H9 (cell line): Measurements from ENCODE around the gene LITAF. TPM values are rescaled to one million over a fixed set of nuclear protein-coding genes. Genes with fewer than 3 reads are reported as not detected.

ENCODE experiments used
- DNase-seq: peaks from one replicate; pipeline ENCODE4 v3.0.0-alpha.2; 2017
- H2AFZ ChIP-seq: one replicate; pipeline ENCODE4 v1.6.1; 2013; ENCODE audit warnings: mild to moderate bottlenecking, low read length, control low read depth, moderate library complexity
- H2AK5ac ChIP-seq: 2 replicates; pipeline ENCODE4 v1.6.1; 2013; ENCODE audit warnings: low read length, control low read depth, mixed read lengths; ENCODE audit not compliant: insufficient read length
- H2BK120ac ChIP-seq: one replicate; pipeline ENCODE4 v1.6.1; 2013; ENCODE audit warnings: low read depth, mild to moderate bottlenecking, low read length, control low read depth, inconsistent platforms; ENCODE audit not compliant: poor library complexity, severe bottlenecking
- H2BK12ac ChIP-seq: 2 replicates; pipeline ENCODE4 v1.6.1; 2013; ENCODE audit warnings: low read length, control low read depth, mixed read lengths, low read depth; ENCODE audit not compliant: insufficient read length
- H2BK15ac ChIP-seq: 2 replicates; pipeline ENCODE4 v1.6.1; 2013; ENCODE audit warnings: low read depth, low read length, control low read depth
- H2BK20ac ChIP-seq: one replicate; pipeline ENCODE4 v1.6.1; 2013; ENCODE audit warnings: low read depth, mild to moderate bottlenecking, low read length, control low read depth, inconsistent platforms; ENCODE audit not compliant: poor library complexity, severe bottlenecking
- H2BK5ac ChIP-seq: 2 replicates; pipeline ENCODE4 v1.6.1; 2013; ENCODE audit warnings: low read length, control low read depth, mixed read lengths; ENCODE audit not compliant: insufficient read length
- H3K14ac ChIP-seq: 2 replicates; pipeline ENCODE4 v1.6.1; 2013; ENCODE audit warnings: low read length, control low read depth; ENCODE audit not compliant: insufficient read depth
- H3K18ac ChIP-seq: 2 replicates; pipeline ENCODE4 v1.6.1; 2013; ENCODE audit warnings: low read depth, mild to moderate bottlenecking, mixed read lengths, low read length, control low read depth; ENCODE audit not compliant: insufficient read length
- H3K23ac ChIP-seq: 2 replicates; pipeline ENCODE4 v1.6.1; 2013; ENCODE audit warnings: low read length, control low read depth, mixed read lengths, low read depth; ENCODE audit not compliant: insufficient read length
- H3K23me2 ChIP-seq: 2 replicates; pipeline ENCODE4 v1.6.1; 2013; ENCODE audit warnings: low read depth, mild to moderate bottlenecking, mixed read lengths, low read length, control low read depth; ENCODE audit not compliant: insufficient read length, poor library complexity, severe bottlenecking
- H3K27ac ChIP-seq: 2 replicates; pipeline ENCODE4 v1.5.1; 2013; ENCODE audit warnings: low read length, control low read depth, mixed read lengths, low read depth; ENCODE audit not compliant: insufficient read length
- H3K27me3 ChIP-seq: 2 replicates; pipeline ENCODE4 v1.6.1; 2013; ENCODE audit warnings: low read length, control low read depth, inconsistent platforms; ENCODE audit not compliant: insufficient read depth
- H3K4ac ChIP-seq: 2 replicates; pipeline ENCODE4 v1.6.1; 2013; ENCODE audit warnings: low read depth, mild to moderate bottlenecking, control low read depth, inconsistent platforms, low read length, moderate library complexity
- H3K4me1 ChIP-seq: 2 replicates; pipeline ENCODE4 v1.6.1; 2013; ENCODE audit warnings: low read length, control low read depth, inconsistent platforms; ENCODE audit not compliant: insufficient read depth
- H3K4me2 ChIP-seq: 2 replicates; pipeline ENCODE4 v1.6.1; 2013; ENCODE audit warnings: low read length, control low read depth, mixed read lengths; ENCODE audit not compliant: insufficient read length, insufficient read depth
- H3K56ac ChIP-seq: 2 replicates; pipeline ENCODE4 v1.6.1; 2013; ENCODE audit warnings: low read depth, mild to moderate bottlenecking, mixed read lengths, low read length, control low read depth; ENCODE audit not compliant: insufficient read length
- H3K79me1 ChIP-seq: 2 replicates; pipeline ENCODE4 v1.6.1; 2013; ENCODE audit warnings: low read depth, mild to moderate bottlenecking, moderate library complexity, low read length, control low read depth, inconsistent platforms; ENCODE audit not compliant: insufficient read depth, poor library complexity, severe bottlenecking
- H3K79me2 ChIP-seq: 2 replicates; pipeline ENCODE4 v1.6.1; 2013; ENCODE audit warnings: low read length, control low read depth, inconsistent platforms; ENCODE audit not compliant: insufficient read depth
- H3K9ac ChIP-seq: 2 replicates; pipeline ENCODE4 v1.6.1; 2013; ENCODE audit warnings: low read length, control low read depth, mixed read lengths; ENCODE audit not compliant: insufficient read length; ENCODE audit errors: extremely low read depth
- H3K9me3 ChIP-seq: one replicate; pipeline ENCODE4 v1.6.1; 2013; ENCODE audit warnings: low read depth, low read length, inconsistent platforms; ENCODE audit not compliant: control insufficient read depth
- H3T11ph ChIP-seq: one replicate; pipeline ENCODE4 v1.6.1; 2013; ENCODE audit warnings: mild to moderate bottlenecking, low read length, control low read depth, inconsistent platforms
- H4K20me1 ChIP-seq: one replicate; pipeline ENCODE4 v1.6.1; 2013; ENCODE audit not compliant: control insufficient read depth, insufficient read length, insufficient read depth
- H4K5ac ChIP-seq: 2 replicates; pipeline ENCODE4 v1.6.1; 2013; ENCODE audit warnings: low read depth, mild to moderate bottlenecking, mixed read lengths, low read length, control low read depth; ENCODE audit not compliant: insufficient read length
- H4K8ac ChIP-seq: replicated peaks from 2 replicates; pipeline ENCODE4 v1.6.1; 2013; ENCODE audit warnings: low read length, control low read depth, mixed read lengths, low read depth; ENCODE audit not compliant: insufficient read length
- H4K91ac ChIP-seq: 2 replicates; pipeline ENCODE4 v1.6.1; 2013; ENCODE audit warnings: low read depth, mild to moderate bottlenecking, moderate library complexity, mixed read lengths, low read length, control low read depth; ENCODE audit not compliant: insufficient read length
- H3K27ac Mint-ChIP-seq, 3 experiments: 2 replicates in 2 of 3; 3 replicates in 1 of 3; pipeline ENCODE4 v1.8.0; 2020 to 2021; ENCODE audit warnings: mixed read lengths in 3 of 3, mild to moderate bottlenecking in 1 of 3, moderate library complexity in 1 of 3
- H3K27me3 Mint-ChIP-seq: 2 replicates; pipeline ENCODE4 v1.8.0; 2021; ENCODE audit warnings: low read depth, mild to moderate bottlenecking, moderate library complexity, mixed read lengths
- H3K36me3 Mint-ChIP-seq, 3 experiments: 2 replicates in 2 of 3; 3 replicates in 1 of 3; pipeline ENCODE4 v1.8.0; 2020 to 2021; ENCODE audit warnings: low read depth in 3 of 3, mixed read lengths in 3 of 3; ENCODE audit not compliant: insufficient read depth in 1 of 3
- H3K4me1 Mint-ChIP-seq, 2 experiments: 2 replicates each; pipeline ENCODE4 v1.8.0; 2020; ENCODE audit warnings: mixed read lengths in 2 of 2
- H3K4me3 Mint-ChIP-seq, 2 experiments: 2 replicates in 1 of 2; 3 replicates in 1 of 2; pipeline ENCODE4 v1.8.0; 2020 to 2021; ENCODE audit warnings: mild to moderate bottlenecking in 2 of 2, mixed read lengths in 2 of 2, moderate library complexity in 1 of 2
- H3K9me3 Mint-ChIP-seq, 2 experiments: 2 replicates in 1 of 2; 3 replicates in 1 of 2; pipeline ENCODE4 v1.8.0; 2020; ENCODE audit warnings: mild to moderate bottlenecking in 2 of 2, mixed read lengths in 2 of 2, moderate library complexity in 1 of 2
- CTCF ChIP-seq: fragments of 200-600 bp; sonication (generic); conservative IDR thresholded peaks from 3 replicates; pipeline ENCODE4 v1.8.0; 2021; ENCODE audit warnings: antibody characterized with exemption, mild to moderate bottlenecking
- WGBS: extraction: QIAGEN DNeasy Blood & Tissue Kit; methylation state at CpG from one replicate; pipeline ENCODE4 v1.1.7; 2013; ENCODE audit warnings: missing lambda C conversion rate, low lambda C conversion rate, mixed read lengths; ENCODE audit not compliant: insufficient read length; ENCODE audit errors: extremely low coverage; 5-methylcytosine and 5-hydroxymethylcytosine counted together
- total RNA-seq: library from RNA; stranded (reverse); gene quantifications from 2 replicates; pipeline ENCODE4 v1.2.1, GENCODE V29; 2021

LITAF gene
- total RNA-seq, 1 experiment from 2014 or later, result 249 TPM

GRCh38 chr16:11601425-11601824, 14.7 kb upstream of the LITAF start:
- no peak overlapping the region for H2BK20ac ChIP-seq
- no peak overlapping the region for H2BK120ac ChIP-seq
- no peak overlapping the region for H3K4me2 ChIP-seq
- no peak overlapping the region for H3K9ac ChIP-seq
- WGBS, result no CpG with 5 or more reads among the region's 8 CpGs
- H3T11ph ChIP-seq, result no peak overlapping the region
- no peaks in the 10 kb centered on the region for H3K79me2 ChIP-seq
- Mint-ChIP-seq H3K4me3 (0 out of 5 replicates have a peak overlapping the region, but pooled peaks of 1 of the 2 experiments have one; percentile 31), H3K36me3 (no peaks in the 10 kb centered on the region), H3K4me1 (peaks cover 33 to 52% of the 10 kb centered on the region in 2 experiments), H3K27ac (peak overlapping the region in 1 of 3 experiments; percentile 20; a peak in 1 of 7 replicates), H3K27me3 (no peaks in the 10 kb centered on the region; the same call in 1 of the 2 replicates), H3K9me3 (no peaks in the 10 kb centered on the region; a peak in 2 of 5 replicates)
- H3K79me1 ChIP-seq, result no peaks in the 10 kb centered on the region
- no peak for DNase-seq
- H3K18ac ChIP-seq, result no peak overlapping the region
- H3K56ac ChIP-seq, result no peak overlapping the region
- H2AFZ ChIP-seq, result no peak overlapping the region
- H4K20me1 ChIP-seq, result no peaks in the 10 kb centered on the region
- H3K27me3 ChIP-seq, result no peaks in the 10 kb centered on the region
- no peak overlapping the region for H3K4ac ChIP-seq
- no peak overlapping the region for H3K27ac ChIP-seq
- H2BK12ac ChIP-seq, result no peak overlapping the region
- H4K5ac ChIP-seq, result no peak overlapping the region
- no peaks in the 10 kb centered on the region for H3K4me1 ChIP-seq
- no peak overlapping the region for H4K91ac ChIP-seq
- H2BK5ac ChIP-seq, result no peak overlapping the region
- H4K8ac ChIP-seq, result no peak overlapping the region
- H2BK15ac ChIP-seq, result no peak overlapping the region
- H3K23ac ChIP-seq, result no peak overlapping the region
- H3K9me3 ChIP-seq, result no peaks in the 10 kb centered on the region
- H3K23me2 ChIP-seq, result no peaks in the 10 kb centered on the region
- no peak for TF ChIP-seq CTCF
- H3K14ac ChIP-seq, result no peak overlapping the region
- H2AK5ac ChIP-seq, result no peak overlapping the region
